MCF 10A (cell line): ENCODE results near the gene RLN3. TPM values are rescaled to one million over a fixed set of nuclear protein-coding genes. Genes with fewer than 3 reads are reported as not detected.

Experiments
- BruUV-seq: library from RNA; stranded (reverse); fragments of 400-500 nt; replicated peaks from 2 replicates; lab custom pipeline; 2021; lab: Mats Ljungman, UMichigan
- CTCF ChIA-PET: fragments of 300-600 bp; sonication (Branson Sonifier 250); formaldehyde crosslinking; extraction: SDS; loops from one replicate; lab custom pipeline; 2021; ENCODE audit warnings: antibody characterized with exemption, inconsistent platforms; lab: Yijun Ruan, JAX
- POLR2A ChIA-PET: fragments of 300-600, 350-650 bp; sonication (Branson Sonifier 250); formaldehyde crosslinking; extraction: SDS; loops from one replicate; lab custom pipeline; 2020; ENCODE audit warnings: antibody characterized with exemption, inconsistent platforms; lab: Yijun Ruan, JAX
- DNase-seq: peaks from one replicate; pipeline ENCODE4 v3.0.0-alpha.2; 2018; ENCODE audit not compliant: unreplicated experiment
- H3K27ac Mint-ChIP-seq: one replicate; pipeline ENCODE4 v1.8.0; 2022; ENCODE audit warnings: mild to moderate bottlenecking, low read depth, mixed read lengths; ENCODE audit not compliant: unreplicated experiment
- H3K27me3 Mint-ChIP-seq: one replicate; pipeline ENCODE4 v1.8.0; 2022; ENCODE audit warnings: mixed read lengths; ENCODE audit not compliant: insufficient read depth, unreplicated experiment
- H3K36me3 Mint-ChIP-seq: one replicate; pipeline ENCODE4 v1.8.0; 2022; ENCODE audit warnings: mild to moderate bottlenecking, moderate library complexity, mixed read lengths; ENCODE audit not compliant: insufficient read depth, unreplicated experiment
- H3K4me1 Mint-ChIP-seq: one replicate; pipeline ENCODE4 v1.8.0; 2022; ENCODE audit warnings: mixed read lengths; ENCODE audit not compliant: insufficient read depth, unreplicated experiment
- H3K4me3 Mint-ChIP-seq: one replicate; pipeline ENCODE4 v1.8.0; 2022; ENCODE audit warnings: mild to moderate bottlenecking, moderate library complexity, mixed read lengths; ENCODE audit not compliant: unreplicated experiment
- H3K9me3 Mint-ChIP-seq: one replicate; pipeline ENCODE4 v1.8.0; 2022; ENCODE audit warnings: mixed read lengths; ENCODE audit not compliant: unreplicated experiment
- CTCF ChIP-seq: fragments of 200-600 bp; IDR thresholded peaks from one replicate; pipeline ENCODE4 v1.8.0; 2022; ENCODE audit warnings: antibody characterized with exemption, mild to moderate bottlenecking; ENCODE audit not compliant: unreplicated experiment
- intact Hi-C: fragments of 100-400 bp; cut with micrococcal nuclease; formaldehyde crosslinking; loops from 2 replicates; pipeline ENCODE4 v1.14.1; 2022
- total RNA-seq: library from RNA; stranded (reverse); gene quantifications from 2 replicates; pipeline ENCODE4 v1.2.3, GENCODE V29; 2022

RLN3 gene
- total RNA-seq, 1 experiment from 2014 or later: not detected

- no peak overlapping the region for H3K27ac Mint-ChIP-seq
- H3K36me3 Mint-ChIP-seq: no peaks in the 10 kb centered on the region
- H3K9me3 Mint-ChIP-seq: no peaks in the 10 kb centered on the region
- BruUV-seq: no TSS peak
- no peak for TF ChIP-seq CTCF
- intact Hi-C loops: no loop called here
- no peak overlapping the region for H3K4me3 Mint-ChIP-seq
- no peak for DNase-seq
- H3K27me3 Mint-ChIP-seq: no peaks in the 10 kb centered on the region
- CTCF ChIA-PET: interaction anchor here (0.6 to 3.4 kb wide), 12 partner anchors 9 to 793 kb away, joined by 3 to 24 read pairs (median 3); partner anchors contain the start of gene PALM3
- POLR2A ChIA-PET: interaction anchor here (0.7 to 1.9 kb wide), 3 partner anchors 10 to 39 kb away, joined by 3 to 5 read pairs (median 4); no protein-coding TSS in a partner anchor
- no peaks in the 10 kb centered on the region for H3K4me1 Mint-ChIP-seq
Measured at GRCh38 chr19:14070268-14071050, 42.5 kb downstream of the RLN3 start.

- H3K27ac Mint-ChIP-seq: no peak within 1 kb of the TSS
- intact Hi-C loops: loop anchor here (1.0 kb wide), 1 partner anchor 192 kb away; no protein-coding TSS in a partner anchor
- POLR2A ChIA-PET: interaction anchor here (0.7 to 1.9 kb wide), 6 partner anchors 8 to 206 kb away, joined by 3 to 6 read pairs (median 4); partner anchors contain the start of genes ASF1B and RFX1
- no peaks in the 10 kb centered on the region for H3K4me1 Mint-ChIP-seq
- no TSS peak for BruUV-seq
- peak within 1 kb of the TSS; percentile 86 for H3K4me3 Mint-ChIP-seq
- H3K9me3 Mint-ChIP-seq: no peaks in the 10 kb centered on the region
- no peaks in the 10 kb centered on the region for H3K36me3 Mint-ChIP-seq
- H3K27me3 Mint-ChIP-seq: no peaks in the 10 kb centered on the region
- CTCF ChIA-PET: interaction anchor here (0.5 to 3.4 kb wide), 15 partner anchors 9 to 936 kb away, joined by 3 to 24 read pairs (median 4); partner anchors contain the start of gene PODNL1
- peak; percentile 51 for DNase-seq
- no peak for TF ChIP-seq CTCF
Measured at GRCh38 chr19:14072535-14073260, 44.8 kb downstream of the RLN3 start, which contains the start of gene MISP3. MISP3 (plus strand) TSS chr19:14072786; CDS start chr19:14073310, 524 bp downstream.

GRCh38 chr19:14073261-14073924 is 45.4 kb downstream of the RLN3 start:
- Mint-ChIP-seq H3K4me3 (peak overlapping the region; percentile 86), H3K27ac (no peak overlapping the region), H3K4me1 (no peaks in the 10 kb centered on the region), H3K36me3 (no peaks in the 10 kb centered on the region), H3K9me3 (no peaks in the 10 kb centered on the region), H3K27me3 (no peaks in the 10 kb centered on the region)
- peak; percentile 71 for DNase-seq
- no TSS peak for BruUV-seq
- intact Hi-C loops: loop anchor here (1.0 kb wide), 1 partner anchor 193 kb away; no protein-coding TSS in a partner anchor
- ChIA-PET POLR2A (interaction anchor here (0.6 to 1.6 kb wide), 4 partner anchors 9 to 205 kb away, joined by 3 to 5 read pairs (median 4); partner anchors contain the start of gene ASF1B), CTCF (interaction anchor here (0.6 to 3.4 kb wide), 23 partner anchors 8 to 937 kb away, joined by 3 to 24 read pairs (median 4); partner anchors contain the start of genes ASF1B and PODNL1)
- TF ChIP-seq CTCF: peak; percentile 37
